Activated CD8-positive, alpha-beta memory T cell treated with anti-CD3 and anti-CD28 coated beads for 1 hour (primary cell): Measurements from ENCODE around the gene CASP7.
A peak's percentile ranks its signal among the peaks of the same experiment; 100 is the strongest.
"Not testable (repeated sequence)": the region's sequence is repeated elsewhere in the genome, so short reads cannot be mapped to it uniquely, and the experiment has no call there.

ENCODE experiments used
- DNase-seq, 2 donors: peaks; one replicate each; pipeline ENCODE4 v3.0.0-alpha.2; 2020; ENCODE audit warnings: low read depth in 1 of 2; ENCODE audit errors: extremely low read depth in 1 of 2

CASP7 gene

DNA sequence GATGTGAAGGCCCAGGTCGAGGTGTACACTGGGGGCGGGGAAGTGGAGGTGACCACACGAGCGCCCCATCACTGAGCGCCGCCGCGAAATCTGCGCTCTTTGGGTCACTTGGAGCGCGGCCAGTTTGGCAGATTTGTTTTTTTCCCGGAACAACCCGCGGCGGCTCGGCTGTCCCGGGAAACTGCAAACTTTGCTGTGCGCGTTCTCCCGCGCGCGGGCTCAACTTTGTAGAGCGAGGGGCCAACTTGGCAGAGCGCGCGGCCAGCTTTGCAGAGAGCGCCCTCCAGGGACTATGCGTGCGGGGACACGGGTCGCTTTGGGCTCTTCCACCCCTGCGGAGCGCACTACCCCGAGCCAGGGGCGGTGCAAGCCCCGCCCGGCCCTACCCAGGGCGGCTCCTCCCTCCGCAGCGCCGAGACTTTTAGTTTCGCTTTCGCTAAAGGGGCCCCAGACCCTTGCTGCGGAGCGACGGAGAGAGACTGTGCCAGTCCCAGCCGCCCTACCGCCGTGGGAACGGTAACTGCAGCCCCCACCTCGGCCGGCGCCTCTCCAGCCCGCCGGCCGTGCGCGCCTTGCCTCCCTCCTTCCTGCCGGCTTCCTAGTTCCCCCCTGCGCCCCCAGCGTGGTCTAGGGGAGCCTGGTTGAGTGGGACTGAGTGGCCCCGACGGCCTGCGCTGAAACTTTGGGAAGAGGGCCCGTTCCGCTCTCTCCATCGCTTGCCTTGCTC lies at the start of gene CASP7:
Gene CASP7, plus strand, starts transcription at position 450 of the 727 bp plus-strand sequence. CDS start 17,582 bp downstream, outside the sequence.
- DNase-seq: peak; percentile 42 to 64

DNA sequence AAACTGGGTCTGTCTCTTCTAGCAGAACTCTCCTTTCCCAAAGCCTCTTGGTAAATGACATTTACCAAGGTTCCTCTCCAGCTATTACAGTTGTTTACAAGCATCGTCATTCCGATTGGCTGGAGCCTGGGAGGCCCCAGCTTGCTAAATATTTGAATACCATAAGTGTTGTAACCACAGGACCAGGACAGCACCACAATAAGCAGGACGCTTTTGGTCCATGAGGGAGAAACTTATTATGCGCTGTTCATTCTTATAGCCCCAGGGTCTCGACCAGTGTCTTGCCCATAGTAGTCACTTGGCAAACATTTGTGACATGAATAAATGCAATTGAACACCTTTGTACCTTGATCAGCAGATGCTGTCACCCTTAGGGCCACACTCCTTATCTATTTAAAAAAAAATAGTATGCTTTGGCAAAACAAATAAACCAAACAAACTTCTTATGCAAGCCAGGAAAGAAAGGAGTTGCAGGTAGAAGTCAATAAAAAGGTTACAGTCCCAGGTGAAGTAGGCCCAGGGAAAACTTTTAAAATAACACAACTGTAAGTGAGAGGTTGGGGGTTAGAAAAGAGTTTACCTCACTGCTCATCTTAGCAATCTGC lies 48.7 kb upstream of the CASP7 start:
- DNase-seq: no peak

DNA sequence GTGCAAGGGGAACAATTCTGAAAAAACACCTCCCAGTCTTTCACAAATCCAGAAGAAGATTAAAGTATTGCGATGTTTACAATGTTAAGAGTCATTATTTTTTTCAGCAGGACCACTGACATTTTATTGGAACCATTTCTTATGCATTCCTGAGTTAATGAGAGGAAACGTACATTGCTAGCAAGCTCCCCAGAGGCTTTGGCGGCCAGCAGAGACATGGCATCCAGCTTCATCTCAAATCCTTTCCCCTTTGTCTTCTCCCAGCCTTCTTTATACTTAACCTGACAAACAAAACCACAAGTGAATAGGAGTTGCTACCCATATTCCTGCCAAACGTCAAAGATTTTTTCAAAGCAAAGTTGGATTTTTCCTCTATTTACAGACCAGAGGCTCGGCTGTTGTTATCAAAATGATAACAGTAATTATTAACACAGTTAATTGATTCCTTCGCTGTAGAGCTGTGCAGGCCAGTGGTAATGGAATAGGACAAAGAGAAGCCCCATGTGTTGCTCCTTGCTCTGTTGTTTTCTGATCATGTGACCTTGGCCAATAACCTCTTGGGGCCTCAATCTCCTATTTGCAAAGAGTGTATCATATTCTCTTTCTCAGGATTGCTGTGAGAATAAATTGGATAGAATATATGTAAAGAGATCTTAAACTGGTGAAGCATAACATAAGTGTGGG lies 47.9 kb upstream of the CASP7 start:
- DNase-seq: no peak

DNA sequence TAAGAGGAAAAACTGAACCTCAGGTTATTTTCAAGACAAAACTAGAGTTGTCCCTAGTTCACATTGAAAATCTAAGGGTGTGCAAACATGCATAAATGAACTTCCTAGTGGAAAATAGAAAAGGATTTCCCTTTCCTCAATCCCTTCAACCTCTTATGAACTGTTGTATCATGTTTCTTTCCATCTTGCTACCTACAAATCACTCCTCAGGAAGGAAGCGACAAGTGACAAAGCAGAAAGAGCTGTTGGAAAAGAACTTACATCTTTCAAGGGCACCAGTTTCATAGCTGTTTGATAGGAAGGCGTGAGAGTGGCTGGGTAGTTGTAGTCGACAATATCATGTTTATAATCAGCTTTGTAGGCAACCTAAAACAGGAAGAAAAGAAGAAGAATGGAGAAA lies 39.7 kb upstream of the CASP7 start:
- no peak for DNase-seq

- no peak for DNase-seq
Observed at GRCh38 chr10:113641702-113642101, 38.0 kb upstream of the CASP7 start.

DNA sequence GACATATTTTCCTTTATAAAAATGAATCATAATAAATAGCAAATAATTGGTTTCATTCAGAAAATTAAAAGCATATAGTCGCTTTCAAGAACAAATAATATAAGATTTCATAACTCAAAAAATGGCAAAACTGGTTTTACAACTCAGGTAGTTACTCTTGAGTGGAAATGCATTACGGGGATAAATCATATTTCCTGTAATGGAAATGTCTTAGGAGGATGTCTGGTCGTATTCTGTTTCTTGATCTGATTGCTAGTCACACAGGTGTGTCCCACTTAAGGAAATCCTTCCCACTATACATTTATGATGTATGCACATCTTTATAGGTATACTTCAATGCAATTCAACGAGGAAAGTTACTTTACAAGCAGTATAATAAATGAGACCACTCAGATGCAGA lies 36.5 kb upstream of the CASP7 start:
- no peak for DNase-seq

DNA sequence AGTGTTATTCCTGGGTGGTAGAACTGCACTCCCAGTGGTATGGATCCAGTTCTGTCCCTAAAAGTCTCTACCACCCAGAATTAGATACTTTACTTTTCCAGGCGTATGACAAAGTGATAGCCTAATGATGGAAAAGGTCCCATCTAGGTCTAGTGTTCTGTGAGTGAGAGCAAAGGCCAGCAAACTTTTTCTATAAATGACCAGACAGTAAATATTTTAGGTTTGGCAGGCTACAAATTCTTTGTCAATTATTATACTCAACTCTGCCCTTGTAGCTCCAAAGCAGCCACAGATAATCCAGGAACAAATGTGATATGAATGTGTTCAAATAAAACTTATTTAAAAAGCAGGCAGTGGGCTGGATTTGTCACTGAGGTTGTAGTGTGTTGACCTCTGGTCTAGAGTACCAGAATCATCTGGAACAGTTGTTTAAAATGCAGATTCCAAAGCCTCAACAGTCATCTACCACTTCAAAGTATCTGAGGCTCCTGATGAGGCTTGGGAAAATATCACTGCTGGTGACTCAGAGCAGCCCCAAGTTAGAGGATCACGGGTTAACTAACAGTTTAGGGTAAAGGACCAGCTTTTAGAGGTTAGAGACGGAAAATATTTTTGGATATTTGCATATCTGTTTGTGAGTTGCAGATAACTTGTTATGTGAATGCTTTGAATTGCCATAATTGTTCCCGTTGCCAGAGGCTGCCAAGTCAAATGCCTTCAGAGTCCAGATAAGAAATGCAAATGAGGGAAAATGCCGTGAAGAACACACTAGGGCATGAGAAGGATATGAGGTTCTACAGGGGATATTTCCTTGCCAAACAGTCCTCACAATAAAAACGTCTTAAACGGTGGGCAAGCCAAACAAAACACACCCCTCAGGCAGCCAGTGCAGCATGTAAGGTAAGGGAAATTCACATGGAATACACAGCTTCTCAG lies 35.3 kb upstream of the CASP7 start:
- no peak for DNase-seq

DNA sequence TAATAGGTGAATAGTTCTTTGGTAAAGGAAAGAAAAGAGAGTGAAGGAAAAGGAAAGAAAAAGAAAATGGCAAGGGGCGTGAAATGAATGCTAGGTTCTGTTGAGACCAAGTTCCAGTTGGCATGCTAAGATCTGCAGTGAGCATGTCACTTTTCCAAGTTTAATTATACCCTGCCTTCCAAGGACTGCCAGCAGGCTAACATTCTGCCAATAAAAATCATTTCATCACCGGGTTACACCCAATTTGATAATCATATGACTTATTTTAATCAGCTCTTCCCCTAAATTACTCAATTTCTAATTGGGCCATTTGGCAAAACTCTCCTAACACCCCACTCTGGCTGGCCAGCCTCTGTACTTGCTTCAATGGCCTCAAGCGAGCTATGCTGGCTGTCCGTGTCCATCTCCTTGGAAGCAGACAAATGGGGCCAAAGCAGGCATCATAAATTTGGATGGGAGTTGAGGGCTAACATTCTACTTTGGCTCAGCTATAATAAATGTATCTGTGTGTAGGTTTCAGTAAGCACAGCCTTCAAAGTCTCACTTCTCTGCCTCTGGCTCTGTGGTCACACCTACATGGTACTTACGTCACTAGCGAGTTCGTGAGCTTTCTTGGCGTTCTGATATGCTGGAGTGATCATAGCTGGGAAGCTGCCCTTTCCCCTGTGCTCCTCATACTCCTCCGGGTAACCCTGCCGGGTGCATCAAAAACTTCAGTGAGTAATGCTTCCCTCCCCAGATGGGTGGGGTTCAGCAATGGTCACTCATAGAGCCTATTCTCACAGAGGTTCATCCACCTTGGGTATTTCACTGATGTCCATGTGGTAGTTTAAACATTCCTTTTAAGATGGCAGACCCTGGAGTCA lies 33.1 kb upstream of the CASP7 start:
- no peak for DNase-seq

DNA sequence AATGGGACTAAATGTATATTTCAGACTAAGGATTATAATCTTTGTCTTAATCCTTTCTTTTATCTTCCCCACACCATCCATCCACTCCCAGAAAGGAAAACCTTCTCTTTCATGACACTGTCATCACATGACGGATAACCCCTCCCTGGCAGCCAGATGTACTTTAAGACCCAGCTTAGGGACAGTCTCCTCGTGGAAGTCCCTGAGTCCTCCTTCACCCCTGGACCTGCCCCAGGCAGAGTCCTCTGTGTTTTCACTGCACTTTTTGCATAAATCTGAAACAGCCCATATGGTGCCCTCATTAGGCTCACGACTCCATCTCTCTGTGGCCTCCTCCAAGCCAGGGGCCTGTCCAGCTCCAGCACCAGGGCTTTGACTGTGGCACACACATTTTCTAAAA lies 31.9 kb upstream of the CASP7 start:
- DNase-seq: no peak

DNA sequence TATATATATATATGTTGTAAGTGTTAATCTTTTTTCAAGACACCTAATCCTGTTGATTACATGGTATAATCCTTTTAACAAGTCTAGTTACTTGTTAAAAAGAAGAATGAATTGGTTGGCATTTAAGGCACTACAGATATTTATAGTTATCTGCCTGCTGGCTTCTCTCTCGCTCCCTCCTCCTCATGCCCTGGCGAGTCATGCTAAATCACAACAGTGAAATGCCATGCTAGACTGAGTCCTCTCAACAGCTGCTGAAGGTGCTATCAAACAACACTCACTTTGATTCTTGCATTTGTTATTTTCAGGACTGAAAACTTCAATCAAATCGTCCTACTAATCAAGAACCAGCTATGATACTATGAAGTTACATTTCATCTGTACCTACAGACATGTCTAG lies 31.2 kb upstream of the CASP7 start:
- no peak for DNase-seq

- DNase-seq: no peak
Observed at GRCh38 chr10:113650172-113650571, 29.5 kb upstream of the CASP7 start.

DNA sequence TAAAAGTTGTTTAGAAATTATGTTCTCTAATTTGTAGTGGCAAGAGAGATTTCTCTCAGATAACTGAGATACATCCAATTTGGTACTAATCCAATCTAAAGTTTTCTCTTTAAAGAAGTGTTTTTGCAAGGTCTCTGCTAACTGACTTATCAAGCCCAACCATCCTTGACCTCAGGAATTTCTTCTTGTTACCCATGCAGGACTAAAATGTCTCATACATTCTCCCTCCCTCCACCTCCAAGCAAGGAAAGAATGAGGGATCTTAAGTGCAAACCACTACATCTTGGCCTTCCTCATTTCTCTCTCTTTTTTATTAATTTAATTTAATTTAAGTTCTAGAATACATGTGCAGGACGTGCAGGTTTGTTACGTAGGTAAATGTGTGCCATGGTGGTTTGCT lies 28.7 kb upstream of the CASP7 start:
- DNase-seq: no peak

- no peak for DNase-seq
Observed at GRCh38 chr10:113651898-113652297, 27.8 kb upstream of the CASP7 start.

DNA sequence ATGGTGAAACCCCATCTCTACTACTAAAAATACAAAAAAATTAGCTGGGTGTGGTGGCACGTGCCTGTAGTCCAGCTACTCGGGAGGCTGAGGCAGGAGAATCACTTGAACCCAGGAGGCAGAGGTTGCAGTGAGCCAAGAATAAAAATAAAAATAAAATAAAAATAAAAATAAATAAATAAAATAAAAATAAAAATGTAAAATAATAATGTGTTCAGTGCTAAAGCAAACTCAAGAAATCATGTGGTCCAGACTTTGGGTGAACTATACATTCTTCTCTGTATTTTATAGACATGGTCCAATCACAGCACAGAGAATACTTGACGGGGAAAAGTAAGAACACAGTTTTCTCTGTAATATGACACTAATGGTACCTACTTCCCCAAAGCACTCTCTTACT lies 27.3 kb upstream of the CASP7 start:
- not testable (repeated sequence) for DNase-seq

GRCh38 chr10:113656896-113657295 lies 22.8 kb upstream of the CASP7 start:
- DNase-seq: no peak

DNA sequence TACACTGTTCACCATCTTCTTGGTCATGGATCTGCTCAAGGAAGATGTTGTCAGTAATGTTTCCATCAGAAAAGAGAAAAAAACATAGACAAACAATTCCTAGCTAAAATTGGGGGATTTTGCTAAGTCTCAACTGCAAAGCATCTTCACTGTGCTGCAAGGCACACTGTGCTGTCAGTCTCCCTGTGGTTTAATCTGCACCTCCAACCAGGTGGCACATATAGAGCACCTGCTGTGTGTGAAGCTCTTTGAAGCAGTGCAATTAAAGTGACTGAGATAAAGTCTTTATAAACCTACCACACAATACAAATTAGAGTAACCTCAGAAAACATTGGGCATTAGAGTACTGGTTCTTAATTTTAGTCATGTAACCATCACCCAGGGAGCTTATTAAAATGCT lies 22.2 kb upstream of the CASP7 start:
- no peak for DNase-seq

DNA sequence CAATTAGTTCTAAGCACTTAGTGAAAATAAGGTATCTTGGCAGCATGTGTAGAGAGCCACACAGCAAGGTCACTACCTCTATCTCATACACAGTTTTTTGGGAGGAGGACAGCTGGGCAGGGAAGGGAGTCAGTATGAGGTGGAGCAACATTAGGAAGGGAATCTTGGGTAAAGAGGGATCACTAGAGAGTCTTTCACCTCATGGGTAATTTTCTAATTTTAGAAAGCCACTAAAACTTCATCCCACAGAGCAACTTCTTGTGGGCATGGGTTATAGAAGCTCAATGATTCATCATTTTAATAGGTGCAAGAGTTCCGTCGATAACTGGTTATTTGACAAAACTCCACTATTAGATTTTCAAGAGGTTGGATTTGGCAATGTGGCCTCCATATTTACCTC lies 18.4 kb upstream of the CASP7 start:
- DNase-seq: no peak

DNA sequence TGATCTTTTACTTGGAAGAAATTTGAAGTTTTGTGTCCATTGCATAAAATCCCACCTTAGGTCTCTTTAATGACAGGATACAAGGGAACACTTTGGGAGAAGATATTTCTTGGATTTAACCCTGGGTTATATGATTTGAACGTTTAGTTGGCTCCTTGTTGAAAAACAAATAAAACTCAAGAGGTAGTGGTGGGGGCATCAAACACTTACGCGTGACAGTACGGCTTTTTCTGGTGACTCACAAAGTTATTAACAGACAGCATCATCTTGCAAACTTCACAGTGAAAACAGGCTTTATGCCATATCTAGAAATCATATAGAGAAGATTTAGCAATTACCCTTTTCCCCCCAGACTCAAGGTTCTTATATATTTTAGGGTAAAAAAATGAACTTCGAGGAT lies 16.6 kb upstream of the CASP7 start:
- DNase-seq: no peak

- DNase-seq: no peak
Observed at GRCh38 chr10:113663908-113664307, 15.8 kb upstream of the CASP7 start, which contains the start of gene NRAP. NRAP (minus strand) TSS chr10:113664041; CDS start chr10:113663882, 159 bp downstream.

DNA sequence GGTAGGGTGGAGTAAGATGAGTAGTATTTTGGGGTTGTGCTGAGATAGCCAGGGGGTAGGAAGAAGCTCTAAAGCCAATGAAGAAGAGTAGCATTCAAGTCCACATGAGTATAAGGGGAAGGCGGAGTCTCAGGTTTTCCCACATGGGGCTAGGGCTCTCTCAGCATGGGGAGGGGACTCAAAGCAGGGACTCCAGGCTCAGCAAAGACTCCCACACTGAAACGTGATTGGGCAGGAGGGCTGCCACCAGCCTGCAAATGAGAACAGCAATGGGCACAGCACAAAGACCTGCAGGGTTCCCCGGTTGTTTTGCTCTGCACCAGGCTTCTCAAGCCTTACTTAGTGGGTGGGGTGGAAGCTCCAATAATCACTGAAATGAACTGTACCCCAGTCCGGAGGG lies 14.4 kb upstream of the CASP7 start:
- DNase-seq: no peak
